AG04450 (cell line): ENCODE measurements around the gene ARHGEF10L. TPM values are rescaled to one million over a fixed set of nuclear protein-coding genes. Genes with fewer than 3 reads are reported as not detected.

Experiments used
- CTCF ChIA-PET: fragments of 300-600, 350-600 bp; formaldehyde crosslinking; extraction: SDS; loops from one replicate; lab custom pipeline; 2022; ENCODE audit warnings: antibody characterized with exemption, inconsistent platforms; lab: Charles Lee
- POLR2A ChIA-PET: fragments of 350-600 bp; formaldehyde crosslinking; extraction: SDS; loops from one replicate; lab custom pipeline; 2021; ENCODE audit warnings: antibody characterized with exemption, inconsistent platforms; lab: Yijun Ruan, JAX
- DNase-seq: peaks from one replicate; pipeline ENCODE4 v3.0.0-alpha.2; 2011; ENCODE audit warnings: low read depth, low spot score
- H3K27ac ChIP-seq: one replicate; pipeline ENCODE4 v1.5.1; 2012; ENCODE audit warnings: low read depth, low read length, control low read depth
- H3K27me3 ChIP-seq: one replicate; pipeline ENCODE4 v1.6.0; 2012; ENCODE audit warnings: low read length; ENCODE audit not compliant: control insufficient read depth, insufficient read depth
- H3K4me3 ChIP-seq: 2 replicates; pipeline ENCODE4 v1.5.1; 2011; ENCODE audit warnings: mild to moderate bottlenecking, low read depth, low read length, control low read depth
- H3K9me3 ChIP-seq: 2 replicates; pipeline ENCODE4 v1.5.1; 2012; ENCODE audit warnings: low read length; ENCODE audit not compliant: control insufficient read depth, insufficient read depth
- CTCF ChIP-seq: IDR thresholded peaks from 2 replicates; pipeline ENCODE4 v1.5.1; 2011; ENCODE audit warnings: low read depth, low read length, control low read depth, inconsistent platforms
- polyA plus RNA-seq: library from polyadenylated mRNA; depleted of rRNA; stranded (reverse); fragments of >200 nt; gene quantifications from 2 replicates; pipeline ENCODE4 v1.2.3, GENCODE V29; 2011

The ARHGEF10L gene
- polyA plus RNA-seq, 1 experiment, result 5.7 TPM

GRCh38 chr1:17581389-17582123 is 42.1 kb downstream of the ARHGEF10L start:
- DNase-seq, result no peak
- Histone ChIP-seq H3K9me3 (no peaks in the 10 kb centered on the region), H3K27ac (no peak overlapping the region), H3K27me3 (no peaks in the 10 kb centered on the region), H3K4me3 (no peak overlapping the region)
- TF ChIP-seq CTCF, result no peak
- ChIA-PET CTCF (no interaction called here), POLR2A (no interaction called here)

GRCh38 chr1:17582124-17582774 is 42.8 kb downstream of the ARHGEF10L start:
- H3K9me3 ChIP-seq, result no peaks in the 10 kb centered on the region
- no peaks in the 10 kb centered on the region for H3K27me3 ChIP-seq
- POLR2A ChIA-PET, result interaction anchor here (0.7 kb wide), 1 partner anchor 20 kb away, joined by 3 read pairs; no protein-coding TSS in a partner anchor
- no peak overlapping the region for H3K4me3 ChIP-seq
- no peak for TF ChIP-seq CTCF
- CTCF ChIA-PET, result interaction anchor here (0.6 to 2.2 kb wide), 4 partner anchors 15 to 456 kb away, joined by 3 to 8 read pairs (median 6); no protein-coding TSS in a partner anchor
- DNase-seq, result no peak
- no peak overlapping the region for H3K27ac ChIP-seq

GRCh38 chr1:17584539-17584938 is 45.0 kb downstream of the ARHGEF10L start:
- H3K9me3 ChIP-seq, result no peaks in the 10 kb centered on the region
- H3K4me3 ChIP-seq, result no peak overlapping the region
- H3K27ac ChIP-seq, result no peak overlapping the region
- no peak for DNase-seq
- TF ChIP-seq CTCF, result no peak
- H3K27me3 ChIP-seq, result no peaks in the 10 kb centered on the region
- ChIA-PET POLR2A (no interaction called here), CTCF (interaction anchor here (2.2 kb wide), 1 partner anchor 22 kb away, joined by 8 read pairs; no protein-coding TSS in a partner anchor)

- ChIA-PET CTCF (interaction anchor here (0.5 to 5.1 kb wide), 4 partner anchors 11 to 145 kb away, joined by 3 to 47 read pairs (median 4); no protein-coding TSS in a partner anchor), POLR2A (no interaction called here)
- Histone ChIP-seq H3K9me3 (no peaks in the 10 kb centered on the region), H3K4me3 (no peak overlapping the region), H3K27me3 (no peaks in the 10 kb centered on the region), H3K27ac (no peak overlapping the region)
- no peak for DNase-seq
- TF ChIP-seq CTCF, result no peak
Measured at GRCh38 chr1:17585266-17585987, 45.9 kb downstream of the ARHGEF10L start.
